ENCODE measurements around the gene PCDHGA6. TPM values are rescaled to one million over a fixed set of nuclear protein-coding genes. Genes with fewer than 3 reads are reported as not detected.
"Not testable (repeated sequence)": the region's sequence is repeated elsewhere in the genome, so short reads cannot be mapped to it uniquely, and the experiment has no call there.

The PCDHGA6 gene
- total RNA-seq, 3 donors from 2014 or later (not counting 1 experiment from before 2014, with no cell fraction given) = 0.20 to 0.75 (median 0.21) TPM

DNA sequence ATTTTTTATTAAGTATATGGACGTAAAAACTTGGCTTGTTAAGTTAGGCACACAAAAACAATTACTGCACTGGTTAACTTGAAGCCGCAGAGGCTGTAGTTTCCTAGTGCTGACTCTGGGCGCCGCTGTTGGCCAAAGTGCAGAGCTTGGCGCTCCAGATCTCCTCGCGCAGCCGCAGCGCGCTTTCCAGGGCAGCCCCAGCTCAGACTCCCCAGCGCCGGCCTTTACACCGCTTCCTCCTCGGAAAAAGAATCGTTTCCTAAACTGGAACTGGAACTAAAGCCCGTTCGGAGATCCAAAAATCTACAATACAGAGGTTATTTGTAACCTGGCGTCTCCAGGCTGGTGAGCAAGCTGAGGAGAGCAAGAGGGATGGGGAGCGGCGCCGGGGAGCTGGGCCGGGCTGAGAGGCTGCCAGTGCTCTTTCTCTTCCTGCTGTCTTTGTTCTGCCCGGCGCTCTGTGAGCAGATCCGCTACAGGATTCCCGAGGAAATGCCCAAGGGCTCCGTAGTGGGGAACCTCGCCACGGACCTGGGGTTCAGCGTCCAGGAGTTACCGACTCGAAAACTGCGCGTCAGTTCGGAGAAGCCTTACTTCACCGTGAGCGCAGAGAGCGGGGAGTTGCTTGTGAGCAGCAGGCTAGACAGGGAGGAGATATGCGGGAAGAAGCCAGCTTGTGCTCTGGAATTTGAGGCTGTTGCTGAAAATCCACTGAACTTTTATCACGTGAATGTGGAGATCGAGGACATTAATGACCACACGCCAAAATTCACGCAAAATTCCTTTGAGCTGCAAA lies 24.3 kb downstream of the PCDHGA6 start, which contains the start of gene PCDHGB5:
PCDHGB5 (plus strand) TSS at position 192 of the 796 bp plus-strand sequence; CDS start at position 373, 181 bp downstream.
- intact Hi-C loops (cut with micrococcal nuclease); H3K4me1 ChIP-seq (ENCODE audit: control insufficient read depth, insufficient read depth, low read length); H3K36me3 Mint-ChIP-seq; H3K27ac ChIP-seq (ENCODE audit: low read length); H3K27ac Mint-ChIP-seq; H3K9me3 Mint-ChIP-seq; H3K36me3 ChIP-seq (ENCODE audit: control insufficient read depth, insufficient read depth, low read length); H3K4me1 Mint-ChIP-seq: not testable (repeated sequence)
- Mint-ChIP-seq H3K27me3 (ENCODE audit: low read depth in 2 of 2) (peaks cover 46 to 63% of the 10 kb centered on the region in 2 donors), H3K4me3 (peak within 1 kb of the TSS; percentile 83)
- peaks cover 37% of the 10 kb centered on the region for H3K9me3 ChIP-seq (ENCODE audit: control insufficient read depth, insufficient read depth, low read length)
- H3K4me3 ChIP-seq (ENCODE audit: low read length) = peak within 1 kb of the TSS; percentile 24
- DNase-seq = peak; percentile 37 to 39
- H3K27me3 ChIP-seq (ENCODE audit: control insufficient read depth, insufficient read depth, low read length) = peaks cover 59% of the 10 kb centered on the region
- TF ChIP-seq, protein P1, sequence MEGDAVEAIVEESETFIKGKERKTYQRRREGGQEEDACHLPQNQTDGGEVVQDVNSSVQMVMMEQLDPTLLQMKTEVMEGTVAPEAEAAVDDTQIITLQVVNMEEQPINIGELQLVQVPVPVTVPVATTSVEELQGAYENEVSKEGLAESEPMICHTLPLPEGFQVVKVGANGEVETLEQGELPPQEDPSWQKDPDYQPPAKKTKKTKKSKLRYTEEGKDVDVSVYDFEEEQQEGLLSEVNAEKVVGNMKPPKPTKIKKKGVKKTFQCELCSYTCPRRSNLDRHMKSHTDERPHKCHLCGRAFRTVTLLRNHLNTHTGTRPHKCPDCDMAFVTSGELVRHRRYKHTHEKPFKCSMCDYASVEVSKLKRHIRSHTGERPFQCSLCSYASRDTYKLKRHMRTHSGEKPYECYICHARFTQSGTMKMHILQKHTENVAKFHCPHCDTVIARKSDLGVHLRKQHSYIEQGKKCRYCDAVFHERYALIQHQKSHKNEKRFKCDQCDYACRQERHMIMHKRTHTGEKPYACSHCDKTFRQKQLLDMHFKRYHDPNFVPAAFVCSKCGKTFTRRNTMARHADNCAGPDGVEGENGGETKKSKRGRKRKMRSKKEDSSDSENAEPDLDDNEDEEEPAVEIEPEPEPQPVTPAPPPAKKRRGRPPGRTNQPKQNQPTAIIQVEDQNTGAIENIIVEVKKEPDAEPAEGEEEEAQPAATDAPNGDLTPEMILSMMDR (IDR thresholded peaks at IDR 0.05) = peak; percentile 46
- WGBS (ENCODE audit: insufficient coverage) = 11% methylated on average over 17 of the region's 43 CpGs
- ATAC-seq = peak; percentile 89 to 99 (median 98)

DNA sequence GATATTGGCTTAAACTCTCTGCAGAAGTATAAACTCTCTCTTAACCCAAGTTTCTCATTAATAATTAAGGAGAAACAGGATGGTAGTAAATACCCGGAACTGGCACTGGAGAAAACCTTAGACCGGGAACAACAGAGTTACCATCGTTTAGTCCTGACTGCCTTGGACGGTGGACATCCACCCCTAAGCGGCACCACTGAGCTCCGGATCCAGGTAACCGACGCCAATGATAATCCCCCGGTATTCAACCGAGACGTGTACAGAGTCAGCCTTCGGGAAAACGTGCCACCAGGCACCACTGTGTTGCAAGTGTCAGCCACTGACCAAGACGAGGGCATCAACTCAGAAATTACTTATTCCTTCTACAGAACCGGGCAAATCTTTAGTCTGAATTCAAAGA lies 24.9 kb downstream of the PCDHGA6 start:
- TF ChIP-seq, protein P1 (IDR thresholded peaks at IDR 0.05) = no peak
- no peak overlapping the region for H3K27ac ChIP-seq (ENCODE audit: low read length)
- H3K27me3 Mint-ChIP-seq (ENCODE audit: low read depth in 2 of 2) = peaks cover 46 to 61% of the 10 kb centered on the region in 2 donors
- H3K36me3 ChIP-seq (ENCODE audit: control insufficient read depth, insufficient read depth, low read length) = no peaks in the 10 kb centered on the region
- 37% methylated on average over 14 of the region's 15 CpGs for WGBS (ENCODE audit: insufficient coverage)
- H3K4me3 ChIP-seq (ENCODE audit: low read length) = no peak overlapping the region
- peaks cover 5% of the 10 kb centered on the region for H3K4me1 ChIP-seq (ENCODE audit: control insufficient read depth, insufficient read depth, low read length)
- intact Hi-C loops (cut with micrococcal nuclease) = no loop called here
- no peak overlapping the region for H3K27ac Mint-ChIP-seq
- no peaks in the 10 kb centered on the region for H3K36me3 Mint-ChIP-seq
- DNase-seq (no peak), ATAC-seq (no peak)
- H3K27me3 ChIP-seq (ENCODE audit: control insufficient read depth, insufficient read depth, low read length) = peaks cover 60% of the 10 kb centered on the region
- peaks cover 0 to 5% of the 10 kb centered on the region in 2 donors for H3K9me3 Mint-ChIP-seq
- H3K4me1 Mint-ChIP-seq = peaks cover 5 to 11% of the 10 kb centered on the region in 2 donors
- peak overlapping the region; percentile 37 for H3K4me3 Mint-ChIP-seq
- H3K9me3 ChIP-seq (ENCODE audit: control insufficient read depth, insufficient read depth, low read length) = peaks cover 35% of the 10 kb centered on the region

DNA sequence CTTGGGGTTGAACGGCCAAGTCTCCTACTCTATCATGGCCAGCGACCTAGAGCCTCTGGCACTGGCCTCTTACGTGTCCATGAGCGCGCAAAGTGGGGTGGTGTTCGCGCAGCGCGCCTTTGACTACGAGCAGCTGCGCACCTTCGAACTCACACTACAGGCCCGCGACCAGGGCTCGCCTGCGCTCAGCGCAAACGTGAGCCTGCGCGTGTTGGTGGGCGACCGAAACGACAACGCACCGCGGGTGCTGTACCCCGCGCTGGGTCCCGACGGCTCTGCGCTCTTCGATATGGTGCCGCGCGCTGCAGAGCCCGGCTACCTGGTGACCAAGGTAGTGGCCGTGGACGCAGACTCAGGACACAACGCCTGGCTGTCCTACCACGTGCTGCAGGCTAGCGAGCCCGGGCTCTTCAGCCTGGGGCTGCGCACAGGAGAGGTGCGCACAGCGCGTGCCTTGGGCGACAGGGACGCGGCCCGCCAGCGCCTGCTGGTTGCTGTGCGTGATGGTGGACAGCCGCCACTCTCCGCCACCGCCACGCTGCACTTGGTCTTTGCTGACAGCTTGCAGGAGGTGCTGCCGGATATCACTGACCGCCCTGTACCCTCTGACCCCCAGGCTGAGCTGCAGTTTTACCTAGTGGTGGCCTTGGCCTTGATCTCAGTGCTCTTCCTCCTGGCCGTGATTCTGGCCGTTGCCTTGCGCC lies 26.0 kb downstream of the PCDHGA6 start:
- WGBS (ENCODE audit: insufficient coverage) = 42% methylated on average over 61 of the region's 61 CpGs
- no peak overlapping the region for H3K4me3 Mint-ChIP-seq
- no peak for DNase-seq
- peaks cover 0 to 2% of the 10 kb centered on the region in 2 donors for H3K9me3 Mint-ChIP-seq
- Histone ChIP-seq H3K27ac (ENCODE audit: low read length) (no peak overlapping the region), H3K9me3 (ENCODE audit: control insufficient read depth, insufficient read depth, low read length) (peaks cover 28% of the 10 kb centered on the region), H3K4me3 (ENCODE audit: low read length) (no peak overlapping the region), H3K4me1 (ENCODE audit: control insufficient read depth, insufficient read depth, low read length) (peaks cover 5% of the 10 kb centered on the region), H3K36me3 (ENCODE audit: control insufficient read depth, insufficient read depth, low read length) (no peaks in the 10 kb centered on the region), H3K27me3 (ENCODE audit: control insufficient read depth, insufficient read depth, low read length) (peaks cover 60% of the 10 kb centered on the region)
- peaks cover 5 to 11% of the 10 kb centered on the region in 2 donors for H3K4me1 Mint-ChIP-seq
- H3K27ac Mint-ChIP-seq = no peak overlapping the region
- TF ChIP-seq, protein P1 (IDR thresholded peaks at IDR 0.05) = no peak
- ATAC-seq = no peak
- H3K27me3 Mint-ChIP-seq (ENCODE audit: low read depth in 2 of 2) = peaks cover 46 to 60% of the 10 kb centered on the region in 2 donors
- no peaks in the 10 kb centered on the region for H3K36me3 Mint-ChIP-seq
- intact Hi-C loops (cut with micrococcal nuclease) = no loop called here
